ENCODE measurements around the gene RAB5B. TPM values are rescaled to one million over a fixed set of nuclear protein-coding genes. Genes with fewer than 3 reads are reported as not detected.
A peak's percentile ranks its signal among the peaks of the same experiment; 100 is the strongest.

Gene RAB5B
- total and polyA plus RNA-seq, 4 donors: 58.4 to 126 (median 101) TPM

- peak; percentile 85 for ATAC-seq (ENCODE audit: low FRiP score)
- Histone ChIP-seq H3K4me1 (ENCODE audit: control insufficient read depth in 1 of 2, insufficient read depth in 2 of 2, low read length in 2 of 2) (no peaks in the 10 kb centered on the region), H3K9me3 (ENCODE audit: control insufficient read depth, low read length) (no peaks in the 10 kb centered on the region), H3K4me3 (ENCODE audit: low read length in 2 of 2) (peak overlapping the region; percentile 78 to 100), H3K27me3 (ENCODE audit: control insufficient read depth in 1 of 2, insufficient read depth in 2 of 2, low read length in 1 of 2) (no peaks in the 10 kb centered on the region), H3K27ac (ENCODE audit: low read depth in 1 of 2, low read length in 2 of 2) (peak overlapping the region; percentile 65 to 73), H3K36me3 (ENCODE audit: control insufficient read depth in 1 of 2, insufficient read depth in 2 of 2, low read length in 1 of 2) (peaks cover 0 to 2% of the 10 kb centered on the region in 2 donors)
- peak; percentile 64 to 89 for DNase-seq
- WGBS, 2 donors: 1 to 2% methylated on average over 30 to 44 of the region's 44 CpGs
- intact Hi-C loops (cut with DNase I): loop anchor here in 1 of 2 donors (10.0 kb wide), 1 partner anchor 97 kb away; the partner anchor contains the start of gene PA2G4
Measured at GRCh38 chr12:56007564-56008559, 34.0 kb downstream of the RAB5B start.

GRCh38 chr12:56010111-56010570 lies 36.3 kb downstream of the RAB5B start:
- no peaks in the 10 kb centered on the region for H3K4me1 ChIP-seq (ENCODE audit: control insufficient read depth in 1 of 2, insufficient read depth in 2 of 2, low read length in 2 of 2)
- intact Hi-C loops (cut with DNase I): no loop called here
- no peaks in the 10 kb centered on the region for H3K9me3 ChIP-seq (ENCODE audit: control insufficient read depth, low read length)
- WGBS, 2 donors: 72 to 80% methylated on average over 2 of the region's 2 CpGs
- no peak for ATAC-seq (ENCODE audit: low FRiP score)
- no peaks in the 10 kb centered on the region for H3K27me3 ChIP-seq (ENCODE audit: control insufficient read depth in 1 of 2, insufficient read depth in 2 of 2, low read length in 1 of 2)
- peaks cover 0 to 2% of the 10 kb centered on the region in 2 donors for H3K36me3 ChIP-seq (ENCODE audit: control insufficient read depth in 1 of 2, insufficient read depth in 2 of 2, low read length in 1 of 2)
- no peak for DNase-seq
- no peak overlapping the region for H3K27ac ChIP-seq (ENCODE audit: low read depth in 1 of 2, low read length in 2 of 2)
- H3K4me3 ChIP-seq (ENCODE audit: low read length in 2 of 2): no peak overlapping the region

- Histone ChIP-seq H3K27ac (ENCODE audit: low read depth in 1 of 2, low read length in 2 of 2) (no peak overlapping the region), H3K36me3 (ENCODE audit: control insufficient read depth in 1 of 2, insufficient read depth in 2 of 2, low read length in 1 of 2) (peaks cover 0 to 2% of the 10 kb centered on the region in 2 donors), H3K4me1 (ENCODE audit: control insufficient read depth in 1 of 2, insufficient read depth in 2 of 2, low read length in 2 of 2) (no peaks in the 10 kb centered on the region), H3K4me3 (ENCODE audit: low read length in 2 of 2) (no peak overlapping the region), H3K27me3 (ENCODE audit: control insufficient read depth in 1 of 2, insufficient read depth in 2 of 2, low read length in 1 of 2) (no peaks in the 10 kb centered on the region), H3K9me3 (ENCODE audit: control insufficient read depth, low read length) (no peaks in the 10 kb centered on the region)
- WGBS, 2 donors: 93 to 94% methylated on average over 2 of the region's 2 CpGs
- ATAC-seq (ENCODE audit: low FRiP score): no peak
- no peak for DNase-seq
- intact Hi-C loops (cut with DNase I): no loop called here
Measured at GRCh38 chr12:56011509-56012090, 37.7 kb downstream of the RAB5B start.

- no peaks in the 10 kb centered on the region for H3K4me1 ChIP-seq (ENCODE audit: control insufficient read depth in 1 of 2, insufficient read depth in 2 of 2, low read length in 2 of 2)
- peaks cover 0 to 2% of the 10 kb centered on the region in 2 donors for H3K36me3 ChIP-seq (ENCODE audit: control insufficient read depth in 1 of 2, insufficient read depth in 2 of 2, low read length in 1 of 2)
- no peak for DNase-seq
- 92% methylated on average over 5 of the region's 5 CpGs for WGBS, 2 donors
- ATAC-seq (ENCODE audit: low FRiP score): no peak
- no peaks in the 10 kb centered on the region for H3K9me3 ChIP-seq (ENCODE audit: control insufficient read depth, low read length)
- no peak overlapping the region for H3K4me3 ChIP-seq (ENCODE audit: low read length in 2 of 2)
- H3K27me3 ChIP-seq (ENCODE audit: control insufficient read depth in 1 of 2, insufficient read depth in 2 of 2, low read length in 1 of 2): no peaks in the 10 kb centered on the region
- intact Hi-C loops (cut with DNase I): no loop called here
- H3K27ac ChIP-seq (ENCODE audit: low read depth in 1 of 2, low read length in 2 of 2): no peak overlapping the region
Measured at GRCh38 chr12:56013482-56013881, 39.6 kb downstream of the RAB5B start.

- no peak for ATAC-seq (ENCODE audit: low FRiP score)
- Histone ChIP-seq H3K4me3 (ENCODE audit: low read length in 2 of 2) (no peak overlapping the region), H3K9me3 (ENCODE audit: control insufficient read depth, low read length) (no peaks in the 10 kb centered on the region), H3K27me3 (ENCODE audit: control insufficient read depth in 1 of 2, insufficient read depth in 2 of 2, low read length in 1 of 2) (no peaks in the 10 kb centered on the region), H3K27ac (ENCODE audit: low read depth in 1 of 2, low read length in 2 of 2) (no peak overlapping the region), H3K4me1 (ENCODE audit: control insufficient read depth in 1 of 2, insufficient read depth in 2 of 2, low read length in 2 of 2) (no peaks in the 10 kb centered on the region), H3K36me3 (ENCODE audit: control insufficient read depth in 1 of 2, insufficient read depth in 2 of 2, low read length in 1 of 2) (peaks cover 0 to 2% of the 10 kb centered on the region in 2 donors)
- 48 to 51% methylated on average over 2 of the region's 2 CpGs for WGBS, 2 donors
- DNase-seq: no peak
- intact Hi-C loops (cut with DNase I): no loop called here
Measured at GRCh38 chr12:56014205-56014604, 40.3 kb downstream of the RAB5B start.

GRCh38 chr12:56017181-56017580 lies 43.3 kb downstream of the RAB5B start:
- intact Hi-C loops (cut with DNase I): no loop called here
- Histone ChIP-seq H3K4me3 (ENCODE audit: low read length in 2 of 2) (no peak overlapping the region), H3K27me3 (ENCODE audit: control insufficient read depth in 1 of 2, insufficient read depth in 2 of 2, low read length in 1 of 2) (no peaks in the 10 kb centered on the region), H3K9me3 (ENCODE audit: control insufficient read depth, low read length) (no peaks in the 10 kb centered on the region), H3K36me3 (ENCODE audit: control insufficient read depth in 1 of 2, insufficient read depth in 2 of 2, low read length in 1 of 2) (peaks cover 0 to 3% of the 10 kb centered on the region in 2 donors), H3K27ac (ENCODE audit: low read depth in 1 of 2, low read length in 2 of 2) (no peak overlapping the region), H3K4me1 (ENCODE audit: control insufficient read depth in 1 of 2, insufficient read depth in 2 of 2, low read length in 2 of 2) (no peaks in the 10 kb centered on the region)
- ATAC-seq (ENCODE audit: low FRiP score) (no peak), DNase-seq (no peak)
- WGBS, 2 donors: 88 to 91% methylated on average over 4 of the region's 4 CpGs

GRCh38 chr12:56018356-56018755 lies 44.5 kb downstream of the RAB5B start:
- no peak overlapping the region for H3K4me3 ChIP-seq (ENCODE audit: low read length in 2 of 2)
- WGBS, 2 donors: 93 to 96% methylated on average over 1 of the region's 1 CpG
- intact Hi-C loops (cut with DNase I): no loop called here
- no peak overlapping the region for H3K27ac ChIP-seq (ENCODE audit: low read depth in 1 of 2, low read length in 2 of 2)
- no peaks in the 10 kb centered on the region for H3K4me1 ChIP-seq (ENCODE audit: control insufficient read depth in 1 of 2, insufficient read depth in 2 of 2, low read length in 2 of 2)
- peaks cover 0 to 3% of the 10 kb centered on the region in 2 donors for H3K36me3 ChIP-seq (ENCODE audit: control insufficient read depth in 1 of 2, insufficient read depth in 2 of 2, low read length in 1 of 2)
- no peak for DNase-seq
- no peaks in the 10 kb centered on the region for H3K9me3 ChIP-seq (ENCODE audit: control insufficient read depth, low read length)
- ATAC-seq (ENCODE audit: low FRiP score): no peak
- no peaks in the 10 kb centered on the region for H3K27me3 ChIP-seq (ENCODE audit: control insufficient read depth in 1 of 2, insufficient read depth in 2 of 2, low read length in 1 of 2)

GRCh38 chr12:56020423-56021184 lies 46.7 kb downstream of the RAB5B start, which contains the start of gene IKZF4:
IKZF4 (plus strand) TSS chr12:56021043; CDS start chr12:56021494, 451 bp downstream.
- H3K36me3 ChIP-seq (ENCODE audit: control insufficient read depth in 1 of 2, insufficient read depth in 2 of 2, low read length in 1 of 2): peaks cover 0 to 3% of the 10 kb centered on the region in 2 donors
- no peak within 1 kb of the TSS for H3K4me3 ChIP-seq (ENCODE audit: low read length in 2 of 2)
- H3K27ac ChIP-seq (ENCODE audit: low read depth in 1 of 2, low read length in 2 of 2): no peak within 1 kb of the TSS
- H3K4me1 ChIP-seq (ENCODE audit: control insufficient read depth in 1 of 2, insufficient read depth in 2 of 2, low read length in 2 of 2): no peaks in the 10 kb centered on the region
- H3K9me3 ChIP-seq (ENCODE audit: control insufficient read depth, low read length): no peaks in the 10 kb centered on the region
- H3K27me3 ChIP-seq (ENCODE audit: control insufficient read depth in 1 of 2, insufficient read depth in 2 of 2, low read length in 1 of 2): no peaks in the 10 kb centered on the region
- DNase-seq (peak in 1 of 2 donors; percentile 72), ATAC-seq (ENCODE audit: low FRiP score) (peak; percentile 73)
- intact Hi-C loops (cut with DNase I): no loop called here
- 16 to 20% methylated on average over 10 of the region's 10 CpGs for WGBS, 2 donors
